A549 (cell line): ENCODE data around the gene GATAD2A. TPM values are rescaled to one million over a fixed set of nuclear protein-coding genes. Genes with fewer than 3 reads are reported as not detected.

Experiments used
- ATAC-seq, 2 experiments: fragments of 200-7000 bp in 1 of 2; fragments of >200 bp in 1 of 2; cut with Nextera tagmentation in 1 of 2; cut with Tn5 transposase in 1 of 2; 3 replicates each; pipeline versions ENCODE4 v1.8.0 to v1.9.1; 2018 to 2020; ENCODE audit warnings: mild to moderate bottlenecking in 1 of 2, moderate library complexity in 1 of 2
- CTCF ChIA-PET: fragments of 300-600 bp; sonication (Branson Sonifier 250); formaldehyde crosslinking; extraction: SDS; loops from one replicate; lab custom pipeline; 2021; ENCODE audit warnings: antibody characterized with exemption, inconsistent platforms; lab: Yijun Ruan, JAX
- POLR2A ChIA-PET: fragments of 350-600 bp; formaldehyde crosslinking; extraction: SDS; loops from one replicate; lab custom pipeline; 2021; ENCODE audit warnings: antibody characterized with exemption, inconsistent platforms; lab: Yijun Ruan, JAX
- DNase-seq, 2 experiments: peaks; one replicate each; pipeline versions ENCODE4 v3.0.0 to v3.0.0-alpha.2; 2011 to 2016; ENCODE audit warnings: low read depth in 1 of 2, low spot score in 1 of 2
- FAIRE-seq: peaks from 2 replicates; lab custom pipeline; 2011; peaks lifted over from hg19 to GRCh38; lab: Jason Lieb, UNC
- H3K27ac ChIP-seq, 2 experiments: fragments of >200 bp; sonication (Bioruptor Twin); formaldehyde crosslinking; 3 replicates each; pipeline ENCODE4 v1.5.1; 2016 to 2017
- H3K4me1 ChIP-seq: fragments of >200 bp; sonication (Bioruptor Twin); formaldehyde crosslinking; 3 replicates; pipeline ENCODE4 v1.6.1; 2016
- H3K4me2 ChIP-seq: fragments of >200 bp; sonication (Bioruptor Twin); formaldehyde crosslinking; 3 replicates; pipeline ENCODE4 v1.6.1; 2016
- H3K4me3 ChIP-seq: fragments of >200 bp; sonication (Bioruptor Twin); formaldehyde crosslinking; 3 replicates; pipeline ENCODE4 v1.5.1; 2016
- H3K9me3 ChIP-seq: fragments of >200 bp; sonication (Bioruptor Twin); formaldehyde crosslinking; 3 replicates; pipeline ENCODE4 v1.6.1; 2016
- CBX2 ChIP-seq: fragments of 200-600 bp; sonication (generic); IDR thresholded peaks from 2 replicates; pipeline ENCODE4 v1.6.1; 2016; ENCODE audit warnings: low read depth, mild to moderate bottlenecking, borderline replicate concordance
- CHD4 ChIP-seq: fragments of 200-600 bp; sonication (generic); IDR thresholded peaks from 2 replicates; pipeline ENCODE4 v1.6.1; 2016; ENCODE audit warnings: antibody characterized with exemption, mild to moderate bottlenecking, borderline replicate concordance
- HDAC2 ChIP-seq: fragments of 200-600 bp; sonication (generic); IDR thresholded peaks from 2 replicates; pipeline ENCODE4 v1.6.1; 2016
- HEYL ChIP-seq: fragments of 250-450 bp; sonication (Bioruptor Pico); IDR thresholded peaks from 2 replicates; pipeline ENCODE4 v1.8.0; 2021; ENCODE audit warnings: mild to moderate bottlenecking, moderate library complexity
- HOXA7 ChIP-seq: fragments of 250-450 bp; sonication (Bioruptor Pico); IDR thresholded peaks from 2 replicates; pipeline ENCODE4 v1.5.0; 2020; ENCODE audit warnings: mild to moderate bottlenecking, moderate library complexity
- NFE2L2 ChIP-seq: fragments of 150-350 bp; conservative IDR thresholded peaks from 2 replicates; pipeline ENCODE4 v1.6.1; 2014; ENCODE audit warnings: low read length
- NPAS2 ChIP-seq: fragments of 250-450 bp; sonication (Bioruptor Pico); IDR thresholded peaks from 2 replicates; pipeline ENCODE4 v1.8.0; 2022; ENCODE audit warnings: mild to moderate bottlenecking, moderate library complexity, borderline replicate concordance
- RCOR1 ChIP-seq: fragments of 150-350 bp; IDR thresholded peaks from 2 replicates; pipeline ENCODE4 v1.6.1; 2014; ENCODE audit warnings: antibody characterized with exemption, low read length, low read depth
- SREBF2 ChIP-seq: fragments of 450-650 bp; IDR thresholded peaks from 2 replicates; pipeline ENCODE4 v1.6.1; 2014; ENCODE audit warnings: mild to moderate bottlenecking, moderate library complexity
- TFCP2L1 ChIP-seq: fragments of 250-450 bp; sonication (Bioruptor Pico); IDR thresholded peaks from 2 replicates; pipeline ENCODE4 v1.5.0; 2021; ENCODE audit warnings: mild to moderate bottlenecking
- WGBS: methylation state at CpG from one replicate; pipeline ENCODE4 v1.1.6; 2017; ENCODE audit errors: missing lambda C conversion rate; 5-methylcytosine and 5-hydroxymethylcytosine counted together
- polyA plus RNA-seq, 4 experiments: library from polyadenylated mRNA; depleted of rRNA in 3 of 4; stranded (reverse); fragments of >200 nt; fragmentation: RNase III in 1 of 4; extraction: RNeasy Plus Mini Kit Qiagen cat#74134 plus additional on column Dnase treatment in 1 of 4; gene quantifications; 2 replicates in 3 of 4; 3 replicates in 1 of 4; pipeline ENCODE4 v1.2.3, GENCODE V29; 2011 to 2017
- TF ChIP-seq, protein P1 (sequence below): IDR thresholded peaks from 2 replicates; pipeline ENCODE4 v1.6.1; 2012
- TF ChIP-seq, protein P2 (sequence below): fragments of 200-600 bp; sonication (generic); IDR thresholded peaks from 2 replicates; pipeline ENCODE4 v1.6.1; 2016; ENCODE audit warnings: antibody characterized with exemption, mild to moderate bottlenecking, moderate library complexity
- TF ChIP-seq, protein P3 (sequence below): IDR thresholded peaks from 2 replicates; pipeline ENCODE4 v1.6.1; 2012; ENCODE audit warnings: low read depth, borderline replicate concordance

The GATAD2A gene
- polyA plus RNA-seq, 2 of the 4 experiments (the other 2 are of a cell fraction), result 25.2 to 28.9 TPM

DNA sequence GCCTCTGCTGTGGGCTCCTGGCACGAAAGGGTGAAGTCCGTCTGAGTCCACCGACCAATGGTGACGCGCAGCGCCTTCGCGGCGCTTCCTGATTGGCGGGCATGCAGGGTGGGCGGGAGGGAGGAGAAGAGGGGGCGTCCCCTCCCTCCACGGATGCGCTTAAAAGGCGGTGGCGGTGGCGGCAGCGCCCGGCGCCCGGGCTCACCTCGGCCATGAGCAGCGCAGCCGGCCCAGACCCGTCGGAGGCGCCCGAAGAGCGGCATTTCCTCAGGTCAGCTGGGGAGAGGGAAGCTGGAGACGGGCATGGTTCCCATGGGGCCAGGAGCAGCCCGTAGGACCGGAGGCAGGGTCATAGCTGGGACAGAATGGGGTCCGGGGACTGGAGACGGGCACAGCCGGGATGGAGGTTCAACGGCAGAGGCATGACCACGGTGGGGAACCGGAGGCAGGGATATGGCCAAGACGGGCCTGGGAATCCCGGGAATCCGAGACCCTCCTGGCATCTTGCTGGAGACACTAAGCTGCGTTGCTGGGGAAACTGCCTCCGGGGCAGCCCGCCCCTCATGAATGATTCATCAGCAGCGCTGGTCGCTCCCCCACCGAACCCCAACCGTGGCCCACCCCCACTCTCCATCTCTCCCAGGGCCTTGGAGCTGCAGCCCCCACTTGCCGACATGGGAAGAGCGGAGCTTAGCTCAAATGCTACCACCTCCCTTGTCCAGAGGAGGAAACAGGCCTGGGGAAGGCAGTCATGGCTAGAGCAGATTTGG is 123.4 kb downstream of the GATAD2A start, which contains the start of gene YJEFN3:
TSS of gene YJEFN3 (plus strand) at position 191 of the 770 bp plus-strand sequence. CDS start at position 213, 22 bp downstream.
- FAIRE-seq, result no peak
- DNase-seq, result no peak
- H3K4me1 ChIP-seq, result no peaks in the 10 kb centered on the region
- no peaks in the 10 kb centered on the region for H3K9me3 ChIP-seq
- ChIA-PET CTCF (interaction anchor here (2.3 to 6.4 kb wide), 2 partner anchors 24 to 115 kb away, joined by 11 to 79 read pairs; partner anchors contain the start of gene GMIP), POLR2A (no interaction called here)
- no peak within 1 kb of the TSS for H3K4me2 ChIP-seq
- 91% methylated on average over 28 of the region's 50 CpGs for WGBS
- no peak within 1 kb of the TSS for H3K27ac ChIP-seq
- TF ChIP-seq, protein P1, sequence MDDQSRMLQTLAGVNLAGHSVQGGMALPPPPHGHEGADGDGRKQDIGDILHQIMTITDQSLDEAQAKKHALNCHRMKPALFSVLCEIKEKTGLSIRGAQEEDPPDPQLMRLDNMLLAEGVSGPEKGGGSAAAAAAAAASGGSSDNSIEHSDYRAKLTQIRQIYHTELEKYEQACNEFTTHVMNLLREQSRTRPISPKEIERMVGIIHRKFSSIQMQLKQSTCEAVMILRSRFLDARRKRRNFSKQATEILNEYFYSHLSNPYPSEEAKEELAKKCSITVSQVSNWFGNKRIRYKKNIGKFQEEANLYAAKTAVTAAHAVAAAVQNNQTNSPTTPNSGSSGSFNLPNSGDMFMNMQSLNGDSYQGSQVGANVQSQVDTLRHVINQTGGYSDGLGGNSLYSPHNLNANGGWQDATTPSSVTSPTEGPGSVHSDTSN, result no peak
- TF ChIP-seq HEYL (CRISPR knock-in tag), result no peak
- TF ChIP-seq, protein P2, sequence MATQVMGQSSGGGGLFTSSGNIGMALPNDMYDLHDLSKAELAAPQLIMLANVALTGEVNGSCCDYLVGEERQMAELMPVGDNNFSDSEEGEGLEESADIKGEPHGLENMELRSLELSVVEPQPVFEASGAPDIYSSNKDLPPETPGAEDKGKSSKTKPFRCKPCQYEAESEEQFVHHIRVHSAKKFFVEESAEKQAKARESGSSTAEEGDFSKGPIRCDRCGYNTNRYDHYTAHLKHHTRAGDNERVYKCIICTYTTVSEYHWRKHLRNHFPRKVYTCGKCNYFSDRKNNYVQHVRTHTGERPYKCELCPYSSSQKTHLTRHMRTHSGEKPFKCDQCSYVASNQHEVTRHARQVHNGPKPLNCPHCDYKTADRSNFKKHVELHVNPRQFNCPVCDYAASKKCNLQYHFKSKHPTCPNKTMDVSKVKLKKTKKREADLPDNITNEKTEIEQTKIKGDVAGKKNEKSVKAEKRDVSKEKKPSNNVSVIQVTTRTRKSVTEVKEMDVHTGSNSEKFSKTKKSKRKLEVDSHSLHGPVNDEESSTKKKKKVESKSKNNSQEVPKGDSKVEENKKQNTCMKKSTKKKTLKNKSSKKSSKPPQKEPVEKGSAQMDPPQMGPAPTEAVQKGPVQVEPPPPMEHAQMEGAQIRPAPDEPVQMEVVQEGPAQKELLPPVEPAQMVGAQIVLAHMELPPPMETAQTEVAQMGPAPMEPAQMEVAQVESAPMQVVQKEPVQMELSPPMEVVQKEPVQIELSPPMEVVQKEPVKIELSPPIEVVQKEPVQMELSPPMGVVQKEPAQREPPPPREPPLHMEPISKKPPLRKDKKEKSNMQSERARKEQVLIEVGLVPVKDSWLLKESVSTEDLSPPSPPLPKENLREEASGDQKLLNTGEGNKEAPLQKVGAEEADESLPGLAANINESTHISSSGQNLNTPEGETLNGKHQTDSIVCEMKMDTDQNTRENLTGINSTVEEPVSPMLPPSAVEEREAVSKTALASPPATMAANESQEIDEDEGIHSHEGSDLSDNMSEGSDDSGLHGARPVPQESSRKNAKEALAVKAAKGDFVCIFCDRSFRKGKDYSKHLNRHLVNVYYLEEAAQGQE, result no peak
- TF ChIP-seq, all 56 proteins: peak for 0
- no peak for ATAC-seq
- no peak within 1 kb of the TSS for H3K4me3 ChIP-seq

DNA sequence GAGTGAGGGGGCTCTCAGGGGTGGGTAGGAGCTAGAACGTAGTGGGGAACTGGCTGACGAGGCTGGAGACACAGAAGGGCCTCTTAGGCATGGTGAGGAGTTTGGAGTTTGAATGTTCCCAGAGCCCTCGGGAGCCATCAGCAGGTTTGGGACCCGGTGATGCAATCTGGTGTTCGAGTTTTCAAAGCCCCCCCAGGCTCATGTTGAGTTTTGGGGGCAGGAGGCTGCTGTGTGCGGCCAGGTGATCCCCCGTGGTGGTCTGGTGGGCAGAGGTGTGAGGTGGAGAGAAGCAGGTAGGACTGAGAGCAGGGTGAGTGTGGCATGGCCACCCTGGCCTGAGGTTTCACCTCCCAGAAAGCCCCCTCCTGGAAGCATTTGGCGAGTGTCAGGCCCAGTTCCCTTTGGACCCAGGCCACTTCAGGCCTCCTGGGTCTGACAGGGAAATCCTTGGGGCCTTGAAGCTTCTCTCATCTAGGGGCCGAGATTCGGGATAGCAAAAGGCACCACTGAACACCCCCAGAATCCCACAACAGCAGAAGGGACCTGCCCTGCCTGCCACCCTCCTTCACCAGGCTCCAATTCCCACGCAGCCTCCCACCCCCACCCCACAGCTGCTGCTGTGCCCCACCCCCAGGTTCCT is 124.4 kb downstream of the GATAD2A start:
- H3K9me3 ChIP-seq, result no peaks in the 10 kb centered on the region
- no peaks in the 10 kb centered on the region for H3K4me1 ChIP-seq
- ATAC-seq, result no peak
- no peak for FAIRE-seq
- no peak overlapping the region for H3K4me2 ChIP-seq
- H3K4me3 ChIP-seq, result no peak overlapping the region
- TF ChIP-seq CHD4 (no peak), TFCP2L1 (no peak)
- WGBS, result 87% methylated on average over 8 of the region's 11 CpGs
- ChIA-PET POLR2A (interaction anchor here (0.7 kb wide), 1 partner anchor 14 kb away, joined by 4 read pairs; the partner anchor contains the start of genes NDUFA13 and TSSK6), CTCF (interaction anchor here (0.6 to 6.4 kb wide), 3 partner anchors 23 to 236 kb away, joined by 3 to 79 read pairs (median 7); no protein-coding TSS in a partner anchor)
- no peak overlapping the region for H3K27ac ChIP-seq
- no peak for DNase-seq

DNA sequence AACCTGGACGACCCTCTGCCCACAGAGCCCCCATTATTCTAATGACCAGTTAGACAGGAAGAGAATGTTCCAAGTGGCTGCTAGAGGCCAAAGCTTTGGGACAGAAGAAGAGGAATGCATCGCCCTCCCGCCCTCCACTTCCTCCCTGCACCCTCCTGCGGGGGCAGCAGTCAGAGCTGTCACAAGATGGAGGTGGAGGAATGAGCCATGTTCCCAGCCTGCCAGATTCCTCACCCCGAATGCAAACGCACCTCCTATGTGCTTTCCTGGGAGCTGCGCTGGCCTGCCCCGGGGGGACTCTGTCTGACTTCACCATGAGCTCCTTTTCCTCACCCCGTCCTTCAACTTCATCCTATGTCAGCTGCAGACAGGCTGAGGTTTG is 124.9 kb downstream of the GATAD2A start:
- FAIRE-seq (no peak), ATAC-seq (no peak), DNase-seq (no peak)
- POLR2A ChIA-PET, result interaction anchor here (0.7 kb wide), 1 partner anchor 15 kb away, joined by 4 read pairs; the partner anchor contains the start of genes NDUFA13 and TSSK6
- Histone ChIP-seq H3K4me2 (no peak overlapping the region), H3K4me1 (no peaks in the 10 kb centered on the region), H3K9me3 (no peaks in the 10 kb centered on the region), H3K4me3 (no peak overlapping the region), H3K27ac (no peak overlapping the region)
- 76% methylated on average over 7 of the region's 9 CpGs for WGBS
- CTCF ChIA-PET, result interaction anchor here (0.6 to 6.4 kb wide), 3 partner anchors 22 to 237 kb away, joined by 3 to 79 read pairs (median 7); no protein-coding TSS in a partner anchor
- TF ChIP-seq SREBF2 (no peak), NPAS2 (CRISPR knock-in tag) (no peak), HDAC2 (no peak), CBX2 (no peak), NFE2L2 (no peak), RCOR1 (no peak), HOXA7 (CRISPR knock-in tag) (no peak)
- TF ChIP-seq, protein P3, sequence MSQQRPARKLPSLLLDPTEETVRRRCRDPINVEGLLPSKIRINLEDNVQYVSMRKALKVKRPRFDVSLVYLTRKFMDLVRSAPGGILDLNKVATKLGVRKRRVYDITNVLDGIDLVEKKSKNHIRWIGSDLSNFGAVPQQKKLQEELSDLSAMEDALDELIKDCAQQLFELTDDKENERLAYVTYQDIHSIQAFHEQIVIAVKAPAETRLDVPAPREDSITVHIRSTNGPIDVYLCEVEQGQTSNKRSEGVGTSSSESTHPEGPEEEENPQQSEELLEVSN, result no peak
- TF ChIP-seq, all 56 proteins: peak for 0
